HL-60/S4 treated with phorbol 12-myristate 13-acetate at 8.2 ng/mL for 4 days and 3 days (cell line): ENCODE results near the gene ZNF664.

ENCODE experiments used
- in situ Hi-C: fragments of 300-500 bp; cut with MboI; formaldehyde crosslinking; loops from 2 replicates; pipeline ENCODE4 v1.15.0; 2022; ENCODE audit warnings: low sequenced_read_pairs

The ZNF664 gene

DNA sequence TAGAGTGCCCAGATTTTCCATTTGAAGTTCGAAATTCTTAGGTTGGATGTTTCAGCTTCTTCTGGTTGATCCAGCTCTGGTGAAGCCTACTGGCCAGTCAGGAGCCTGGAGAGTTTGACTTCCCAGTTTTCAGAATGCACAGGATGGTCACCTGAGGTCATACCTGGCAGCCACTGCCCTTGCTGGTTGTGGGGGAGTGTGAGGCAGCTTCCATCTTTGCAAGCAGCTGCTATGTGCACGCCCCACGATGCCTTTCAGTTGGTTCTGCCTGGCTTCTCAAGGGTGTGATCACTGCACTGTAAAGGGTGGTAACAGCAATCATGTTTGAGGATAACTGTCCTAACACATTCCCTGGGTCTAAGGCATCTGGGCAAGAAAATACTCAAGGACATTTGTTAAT lies 15.8 kb upstream of the ZNF664 start:
- in situ Hi-C loops, result no loop called here

DNA sequence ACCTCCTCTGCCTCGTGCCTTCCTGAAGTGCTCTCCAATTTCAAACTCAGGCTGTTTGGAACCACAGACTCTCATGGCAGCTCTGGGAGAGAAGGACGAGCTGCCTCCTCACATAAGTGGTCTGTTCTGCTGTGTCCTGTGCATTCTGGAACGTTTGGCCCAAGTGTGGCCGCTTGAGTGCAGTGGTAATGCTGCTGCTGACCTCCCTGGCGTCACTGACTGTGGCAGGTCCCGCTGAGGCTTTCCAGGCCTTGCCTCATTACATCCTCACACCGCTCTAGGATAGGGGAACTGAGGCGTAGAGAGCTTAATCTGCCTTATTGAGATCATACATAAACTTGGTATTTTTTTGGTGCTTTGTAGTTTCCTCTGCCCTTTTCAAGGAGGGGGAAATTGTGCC lies 14.6 kb upstream of the ZNF664 start:
- in situ Hi-C loops, result no loop called here

DNA sequence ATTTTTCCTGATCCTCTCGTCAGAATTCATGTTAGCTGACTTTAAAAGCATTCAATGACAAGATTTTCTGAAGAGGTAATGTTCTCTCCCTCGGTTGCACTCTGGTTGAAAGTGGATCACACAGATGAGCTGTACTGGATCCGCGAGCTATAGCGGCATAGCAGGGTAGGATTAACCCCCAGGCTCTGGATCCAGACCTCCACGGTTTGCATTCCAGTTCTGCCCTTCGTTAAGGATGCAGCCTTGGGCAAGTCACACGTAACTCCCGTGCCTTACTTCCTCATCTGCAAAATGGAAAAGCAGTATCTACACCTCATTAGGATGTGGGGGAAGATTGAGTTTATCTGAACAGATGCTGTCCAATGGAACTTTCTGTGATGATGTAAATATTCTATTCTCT lies 14.1 kb upstream of the ZNF664 start:
- in situ Hi-C loops, result no loop called here

GRCh38 chr12:123960029-123960735 lies 12.8 kb upstream of the ZNF664 start:
- in situ Hi-C loops, result no loop called here

- in situ Hi-C loops, result no loop called here
These were observed 12.2 kb upstream of the ZNF664 start for GRCh38 chr12:123960856-123961255.

- in situ Hi-C loops, result no loop called here
These were observed 11.2 kb upstream of the ZNF664 start for GRCh38 chr12:123961585-123962345.

DNA sequence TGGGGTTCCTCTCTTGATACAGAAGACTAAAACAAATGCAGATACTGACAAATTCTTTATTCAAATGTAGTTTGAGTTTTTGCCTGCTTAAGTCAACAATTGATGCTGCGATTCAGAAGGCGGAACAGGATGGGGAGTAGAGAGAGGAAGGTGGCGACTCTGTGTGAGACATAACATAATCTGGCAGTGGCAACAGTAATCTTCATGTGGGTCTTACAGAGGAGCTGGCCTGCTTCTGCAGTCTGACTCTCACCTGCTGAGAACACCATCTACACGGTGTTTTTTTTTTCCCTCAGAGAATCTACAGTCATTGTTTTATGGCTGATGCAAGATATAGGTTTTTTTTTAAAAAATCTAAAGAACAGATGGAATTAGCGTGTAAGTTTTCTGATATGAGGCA lies 10.5 kb upstream of the ZNF664 start:
- in situ Hi-C loops, result no loop called here

DNA sequence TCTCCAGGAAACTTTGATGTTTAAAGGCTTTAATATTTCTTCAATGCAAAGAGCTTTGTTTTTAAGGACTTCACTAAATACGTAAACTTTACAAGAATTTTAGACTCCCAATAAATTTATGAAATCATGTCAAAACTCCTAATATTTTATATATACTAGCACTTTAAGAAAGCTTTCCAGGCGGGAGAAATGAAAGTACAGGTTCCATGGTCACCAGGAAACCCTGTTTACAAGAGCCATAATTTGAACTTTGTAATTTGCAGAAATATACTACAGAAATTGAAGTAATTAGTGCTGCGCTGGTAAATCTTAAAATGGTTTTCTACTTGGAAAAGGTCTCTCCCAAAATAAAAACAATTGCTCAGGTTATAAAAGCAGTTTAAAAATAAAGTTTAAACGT lies 9.2 kb upstream of the ZNF664 start:
- in situ Hi-C loops, result no loop called here

GRCh38 chr12:123965382-123965781 lies 7.6 kb upstream of the ZNF664 start:
- in situ Hi-C loops, result no loop called here

DNA sequence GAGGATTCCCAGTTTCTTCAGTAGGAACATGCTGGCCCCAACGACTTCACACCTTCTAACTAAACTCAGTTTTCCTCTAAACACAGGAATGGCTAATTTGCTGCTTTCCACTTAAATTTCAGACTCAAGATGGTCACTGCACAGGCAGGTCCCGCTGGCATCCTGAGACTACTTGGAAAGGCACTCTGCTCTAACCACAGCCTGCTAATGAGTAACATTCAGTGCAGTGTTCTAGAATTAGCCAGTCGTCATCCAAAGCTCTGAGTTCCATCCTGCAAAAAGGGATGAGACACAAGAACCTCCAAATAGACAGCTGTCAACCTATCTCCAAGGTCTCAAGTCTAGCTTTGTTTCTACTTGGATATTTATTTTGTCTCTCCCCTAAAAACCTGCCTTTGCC lies 6.4 kb upstream of the ZNF664 start:
- in situ Hi-C loops, result no loop called here

DNA sequence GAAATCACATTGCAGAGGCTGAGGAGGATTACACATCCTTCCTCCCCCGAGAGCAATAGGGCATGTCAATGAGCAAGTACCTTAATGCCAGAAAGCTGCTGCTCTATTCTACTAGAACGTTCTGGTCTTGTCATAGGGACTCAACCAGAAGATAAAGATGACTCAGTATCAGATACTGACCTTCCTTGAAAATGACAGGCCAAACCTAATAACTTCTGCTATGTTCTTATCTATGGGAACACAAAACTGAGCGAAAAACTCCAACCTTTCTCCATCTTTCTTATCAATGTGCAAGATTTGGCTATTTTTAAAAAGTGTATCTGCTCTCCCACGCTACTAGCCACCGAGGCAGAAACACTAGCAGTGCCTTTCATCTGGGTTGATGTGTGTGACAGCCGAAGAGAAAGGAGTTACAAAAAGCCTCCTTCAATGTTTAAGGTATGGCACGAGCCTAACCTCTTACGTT lies 5.9 kb upstream of the ZNF664 start:
- in situ Hi-C loops, result no loop called here

- in situ Hi-C loops, result no loop called here
These were observed 1.6 kb upstream of the ZNF664 start for GRCh38 chr12:123971449-123971769.

DNA sequence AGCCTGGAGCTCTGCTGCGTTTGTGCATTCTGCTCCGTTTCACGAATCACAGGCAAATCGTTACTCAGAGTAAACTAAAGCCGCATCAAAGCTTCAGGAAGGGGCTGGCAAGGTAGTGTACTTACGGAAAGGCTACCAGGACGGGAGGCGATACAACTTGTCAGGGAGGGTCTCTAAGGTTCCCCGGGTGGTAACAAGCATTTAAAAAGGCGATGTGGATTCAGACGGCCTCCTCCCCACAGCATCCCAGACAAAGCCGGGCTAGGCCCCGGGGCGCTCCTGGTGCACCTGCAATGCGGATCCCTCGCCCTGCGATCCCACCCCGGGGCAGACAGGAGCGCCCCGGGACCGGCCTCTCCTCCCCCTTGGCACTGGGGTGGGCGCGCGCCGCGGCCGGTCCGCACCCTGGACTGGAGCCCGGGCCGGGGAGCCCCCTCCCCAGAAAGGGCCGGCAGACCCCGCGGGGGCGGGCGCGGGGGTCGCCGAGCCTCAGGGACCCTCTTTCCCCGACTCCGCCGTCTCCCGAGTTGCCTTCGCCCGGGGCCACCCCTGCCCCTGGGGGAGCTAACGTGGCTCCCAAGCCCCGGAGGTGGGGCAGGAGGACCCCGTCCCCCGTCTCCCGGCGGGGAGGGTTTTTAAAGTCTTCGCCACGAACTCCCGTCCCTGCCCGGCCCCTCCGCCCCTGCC lies 1.1 kb upstream of the ZNF664 start:
- in situ Hi-C loops, result no loop called here

- in situ Hi-C loops, result no loop called here
These were observed 732 bp downstream of the ZNF664 start for GRCh38 chr12:123973552-123974341.

- in situ Hi-C loops, result no loop called here
These were observed 3.3 kb downstream of the ZNF664 start for GRCh38 chr12:123976227-123976826.

DNA sequence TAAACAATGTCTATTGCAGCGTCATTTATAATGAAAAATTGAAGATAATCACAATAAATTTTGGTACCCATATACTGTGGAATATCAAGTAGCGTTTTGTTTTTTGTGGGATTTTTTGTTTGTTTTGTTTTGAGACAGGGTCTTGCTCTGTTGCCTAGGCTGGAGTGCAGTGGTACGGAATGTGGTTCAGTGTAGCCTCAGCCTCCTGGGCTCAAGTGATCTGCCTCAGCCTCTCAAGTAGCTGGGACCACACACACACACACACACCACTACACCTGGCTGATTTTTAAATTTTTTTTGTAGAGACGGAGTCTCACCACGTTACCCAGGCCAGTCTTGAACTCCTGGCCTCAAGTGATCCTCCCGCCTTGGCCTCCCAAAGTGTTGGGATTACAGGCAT lies 6.6 kb downstream of the ZNF664 start:
- in situ Hi-C loops, result no loop called here

DNA sequence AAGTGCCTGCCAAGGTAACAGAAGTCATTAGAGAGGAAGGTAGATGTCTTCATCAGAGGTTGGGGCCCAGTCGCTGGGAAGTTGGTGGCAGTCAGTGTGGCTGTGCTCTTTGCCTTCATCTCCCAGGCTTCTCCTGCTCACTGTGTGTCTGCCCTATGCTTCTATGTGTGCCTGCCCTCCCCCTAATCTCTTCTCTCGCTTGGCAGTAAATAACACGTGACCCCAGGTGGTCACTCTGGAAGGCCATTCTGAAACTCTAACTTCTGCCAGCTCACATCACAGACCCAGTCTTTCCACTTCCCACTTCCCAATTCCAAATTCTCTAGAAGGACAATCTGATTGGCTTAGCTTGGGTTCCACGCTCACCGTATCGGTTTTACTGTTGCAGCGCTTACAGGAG lies 9.3 kb downstream of the ZNF664 start:
- in situ Hi-C loops, result no loop called here

DNA sequence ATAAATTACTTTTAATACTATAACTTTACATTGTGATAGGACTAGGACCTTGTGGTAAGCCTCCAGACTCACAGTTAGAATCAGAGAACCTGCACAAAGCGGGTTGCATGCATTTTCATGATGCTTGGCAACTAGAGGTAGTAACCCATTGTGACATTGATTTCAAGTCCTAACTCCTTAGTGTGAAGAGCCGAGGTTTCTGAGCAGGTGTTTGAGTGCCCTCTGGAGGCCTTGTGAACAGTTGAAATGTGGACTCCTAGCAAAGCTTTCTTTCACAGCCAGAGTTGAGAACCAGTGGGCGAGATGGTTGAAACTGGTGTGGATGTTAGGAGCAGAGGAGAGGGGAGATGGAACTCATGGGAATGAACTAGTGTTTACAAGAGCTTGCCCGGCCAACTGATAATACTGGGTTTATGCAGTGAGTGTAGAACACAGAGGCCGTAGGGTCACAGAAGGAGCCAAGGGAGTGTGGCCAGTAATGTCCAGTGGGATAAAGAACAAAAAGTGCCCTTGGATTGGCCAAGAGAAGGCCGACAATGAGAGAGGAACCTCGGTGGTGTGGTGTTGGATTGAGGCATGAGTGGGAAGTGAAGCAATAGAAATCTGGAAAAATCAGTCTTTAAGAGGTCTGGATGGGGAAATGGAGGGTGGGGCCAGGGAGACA lies 10.9 kb downstream of the ZNF664 start:
- in situ Hi-C loops, result no loop called here

- in situ Hi-C loops, result no loop called here
These were observed 11.9 kb downstream of the ZNF664 start for GRCh38 chr12:123984903-123985302.

- in situ Hi-C loops, result no loop called here
These were observed 13.5 kb downstream of the ZNF664 start for GRCh38 chr12:123986374-123986965.
